Nephron progenitor cell (in vitro differentiated cells): ENCODE results near the gene PPP1R2.

Experiments used
- DNase-seq: peaks from one replicate; pipeline ENCODE4 v3.0.0; 2021
- H3K27ac Mint-ChIP-seq: 2 replicates; pipeline ENCODE4 v1.8.0; 2021; ENCODE audit warnings: mild to moderate bottlenecking, moderate library complexity, mixed read lengths
- H3K27me3 Mint-ChIP-seq: 2 replicates; pipeline ENCODE4 v1.8.0; 2021; ENCODE audit warnings: mild to moderate bottlenecking, low read depth, mixed read lengths; ENCODE audit not compliant: poor library complexity
- H3K36me3 Mint-ChIP-seq: 2 replicates; pipeline ENCODE4 v1.8.0; 2021; ENCODE audit warnings: low read depth, mixed read lengths
- H3K4me1 Mint-ChIP-seq: 2 replicates; pipeline ENCODE4 v1.8.0; 2021; ENCODE audit warnings: mixed read lengths
- H3K4me3 Mint-ChIP-seq: 2 replicates; pipeline ENCODE4 v1.8.0; 2021; ENCODE audit warnings: mild to moderate bottlenecking, moderate library complexity, mixed read lengths
- H3K9me3 Mint-ChIP-seq: 2 replicates; pipeline ENCODE4 v1.8.0; 2021; ENCODE audit warnings: mild to moderate bottlenecking, moderate library complexity, mixed read lengths
- CTCF ChIP-seq: fragments of 200-600 bp; sonication (generic); IDR thresholded peaks from 2 replicates; pipeline ENCODE4 v1.5.0; 2021; ENCODE audit warnings: antibody characterized with exemption

PPP1R2 gene

GRCh38 chr3:195532834-195533233, 10.3 kb downstream of the PPP1R2 start:
- Mint-ChIP-seq H3K4me1 (no peaks in the 10 kb centered on the region), H3K36me3 (peaks cover 37% of the 10 kb centered on the region), H3K27ac (no peak overlapping the region), H3K9me3 (peaks cover 14% of the 10 kb centered on the region), H3K27me3 (no peaks in the 10 kb centered on the region), H3K4me3 (no peak overlapping the region)
- TF ChIP-seq CTCF: no peak
- no peak for DNase-seq

GRCh38 chr3:195532345-195532744, 10.8 kb downstream of the PPP1R2 start:
- Mint-ChIP-seq H3K27ac (no peak overlapping the region), H3K4me3 (no peak overlapping the region), H3K9me3 (peaks cover 14% of the 10 kb centered on the region), H3K27me3 (no peaks in the 10 kb centered on the region), H3K36me3 (peaks cover 42% of the 10 kb centered on the region), H3K4me1 (no peaks in the 10 kb centered on the region)
- no peak for DNase-seq
- TF ChIP-seq CTCF: no peak

- Mint-ChIP-seq H3K4me3 (no peak overlapping the region), H3K36me3 (peaks cover 43% of the 10 kb centered on the region), H3K27me3 (no peaks in the 10 kb centered on the region), H3K27ac (no peak overlapping the region), H3K4me1 (no peaks in the 10 kb centered on the region), H3K9me3 (peaks cover 14% of the 10 kb centered on the region)
- no peak for TF ChIP-seq CTCF
- no peak for DNase-seq
Observed at GRCh38 chr3:195531683-195532082, 11.4 kb downstream of the PPP1R2 start.

DNA sequence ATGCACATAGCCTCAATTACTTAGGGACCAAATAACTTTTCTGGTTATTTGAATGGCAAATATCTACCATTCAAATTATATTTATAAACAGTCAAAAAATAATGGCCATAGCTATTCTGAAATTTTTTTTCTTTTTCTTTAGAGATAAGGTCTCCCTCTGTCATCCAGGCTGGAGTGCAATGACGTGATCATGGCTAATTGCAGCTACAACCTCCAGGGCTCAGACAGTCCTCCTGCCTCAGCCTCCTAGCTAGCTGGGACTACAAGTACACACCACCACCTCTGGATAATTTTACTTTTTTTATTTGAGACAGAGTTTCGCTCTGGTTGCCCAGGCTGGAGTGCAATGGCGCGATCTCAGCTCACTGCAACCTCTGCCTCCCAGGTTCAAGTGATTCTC, 16.6 kb downstream of the PPP1R2 start:
- H3K4me1 Mint-ChIP-seq: no peaks in the 10 kb centered on the region

GRCh38 chr3:195524171-195524896, 18.8 kb downstream of the PPP1R2 start:
- no peak for DNase-seq
- H3K27ac Mint-ChIP-seq: peak overlapping the region; percentile 13

More for the DNA sequence above, 16.6 kb downstream of the PPP1R2 start:
- no peak for DNase-seq
- no peak overlapping the region for H3K4me3 Mint-ChIP-seq
- no peak for TF ChIP-seq CTCF
- H3K9me3 Mint-ChIP-seq: no peaks in the 10 kb centered on the region
- peaks cover 3% of the 10 kb centered on the region for H3K27me3 Mint-ChIP-seq
- H3K27ac Mint-ChIP-seq: no peak overlapping the region
- peaks cover 24% of the 10 kb centered on the region for H3K36me3 Mint-ChIP-seq

More at GRCh38 chr3:195524171-195524896, 18.8 kb downstream of the PPP1R2 start:
- Mint-ChIP-seq H3K4me3 (no peak overlapping the region), H3K36me3 (peaks cover 21% of the 10 kb centered on the region), H3K9me3 (no peaks in the 10 kb centered on the region), H3K4me1 (no peaks in the 10 kb centered on the region), H3K27me3 (peaks cover 3% of the 10 kb centered on the region)
- TF ChIP-seq CTCF: no peak
